Measurements from ENCODE around the gene CDK15. TPM values are rescaled to one million over a fixed set of nuclear protein-coding genes. Genes with fewer than 3 reads are reported as not detected.

CDK15 gene
- total and polyA plus RNA-seq, 2 experiments from 2014 or later: 0.27 TPM; not detected in 1

GRCh38 chr2:201847481-201847880 lies 41.1 kb downstream of the CDK15 start:
- DNase-seq (ENCODE audit: low spot score) (no peak), ATAC-seq (no peak)
- Histone ChIP-seq H3K4me1 (ENCODE audit: insufficient read depth) (peaks cover 4% of the 10 kb centered on the region; the same call in 1 of the 2 replicates), H3K9me2 (ENCODE audit: insufficient read depth) (no peaks in the 10 kb centered on the region), H3K36me3 (ENCODE audit: insufficient read depth) (no peaks in the 10 kb centered on the region), H3F3A (replicated peaks; ENCODE audit: low read depth) (no peaks in the 10 kb centered on the region), H3K27ac (ENCODE audit: low read depth) (no peak overlapping the region), H3K4me2 (no peak overlapping the region), H3K27me3 (ENCODE audit: insufficient read depth) (no peaks in the 10 kb centered on the region), H4K20me1 (replicated peaks; ENCODE audit: insufficient read depth) (no peaks in the 10 kb centered on the region), H3K79me2 (replicated peaks; ENCODE audit: insufficient read depth) (no peaks in the 10 kb centered on the region), H2AFZ (no peak overlapping the region), H3K4me3 (no peak overlapping the region)
- H3K9me3 Mint-ChIP-seq: no peaks in the 10 kb centered on the region
- H3K4me3 Mint-ChIP-seq: no peak overlapping the region
- H3K4me1 Mint-ChIP-seq: peaks cover 8% of the 10 kb centered on the region; the same call in 2 of the 3 replicates
- TF ChIP-seq CTCF (conservative IDR thresholded peaks at IDR 0.05; ENCODE audit: low read depth in 2 of 2) (no peak), NANOG (IDR thresholded peaks at IDR 0.05; ENCODE audit: borderline replicate concordance) (no peak), ZNF462 (CRISPR knock-in tag; IDR thresholded peaks at IDR 0.05) (no peak), ETS1 (IDR thresholded peaks at IDR 0.05) (no peak), EZH2phosphoT487 (IDR thresholded peaks at IDR 0.05; ENCODE audit: unreplicated experiment) (no peak), STAT1 (IDR thresholded peaks at IDR 0.05; ENCODE audit: unreplicated experiment) (no peak)
- no peaks in the 10 kb centered on the region for H3K27me3 Mint-ChIP-seq (ENCODE audit: insufficient read depth, low read depth, poor library complexity)
- H3K36me3 Mint-ChIP-seq (ENCODE audit: low read depth): no peaks in the 10 kb centered on the region
- no peak overlapping the region for H3K27ac Mint-ChIP-seq
